CD1c-positive myeloid dendritic cell (primary cell): ENCODE measurements around the gene ADAMTS17.

Experiments
- DNase-seq: peaks from one replicate; pipeline ENCODE4 v3.0.0-alpha.2; 2016; ENCODE audit errors: extremely low spot score

Gene ADAMTS17

GRCh38 chr15:100278596-100279380 lies 63.0 kb downstream of the ADAMTS17 start:
- DNase-seq = no peak

DNA sequence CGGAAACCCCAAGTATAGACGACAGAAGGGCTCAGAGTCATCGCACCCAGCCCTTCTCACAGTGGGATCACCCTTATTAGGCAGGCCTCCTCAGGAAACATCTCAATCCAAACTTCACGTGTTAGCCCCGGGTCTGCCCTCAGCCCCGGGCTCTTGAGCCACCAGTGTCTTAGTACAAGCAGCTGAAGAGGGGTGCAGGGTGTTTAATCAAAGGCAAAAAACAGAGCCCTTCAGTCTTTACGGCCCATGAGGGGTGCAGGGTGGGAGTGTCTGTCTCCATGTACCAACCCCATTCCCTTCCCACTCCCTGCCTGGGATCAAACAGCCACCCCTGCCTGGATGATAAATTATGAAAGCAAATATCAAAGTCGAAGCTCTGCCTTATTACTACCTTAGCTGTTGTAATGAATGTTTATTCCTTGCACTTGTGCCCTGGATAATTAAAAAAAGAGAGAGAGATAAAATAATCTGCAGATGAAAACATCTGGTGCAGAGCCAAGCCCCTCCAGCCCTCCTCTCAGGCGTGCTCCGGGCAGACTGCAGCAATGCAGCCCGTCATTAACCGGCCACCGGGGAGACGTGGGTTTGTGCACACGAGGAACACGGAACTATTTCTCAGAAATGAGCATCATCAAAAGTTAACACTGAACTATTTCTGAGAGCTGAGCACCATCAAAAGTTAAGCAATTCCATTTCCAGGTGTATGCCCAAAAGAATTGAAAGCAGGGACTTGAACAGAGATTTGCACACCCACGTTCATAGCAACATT lies 64.5 kb downstream of the ADAMTS17 start:
- no peak for DNase-seq

DNA sequence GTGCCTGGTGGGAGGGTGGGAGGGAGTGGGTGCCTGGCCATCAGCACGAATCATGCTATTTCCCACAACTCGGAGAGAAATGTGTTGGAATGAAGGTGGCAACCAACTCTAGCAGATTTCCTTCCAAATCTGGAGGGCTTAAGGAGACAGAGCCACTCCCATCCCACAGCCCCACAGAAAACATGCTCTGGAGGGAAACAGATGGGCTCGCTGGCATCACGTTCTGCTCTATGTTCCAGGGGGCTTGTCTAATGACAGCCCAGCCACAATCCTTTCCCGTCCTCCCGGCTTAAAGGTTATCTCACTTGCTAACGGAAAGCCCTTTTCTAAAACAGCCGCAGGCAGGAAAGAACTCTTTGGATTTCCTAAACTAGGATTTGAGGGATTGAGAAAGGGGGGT lies 65.3 kb downstream of the ADAMTS17 start:
- DNase-seq = no peak

- DNase-seq = no peak
These were observed 66.1 kb downstream of the ADAMTS17 start for GRCh38 chr15:100275641-100276040.

DNA sequence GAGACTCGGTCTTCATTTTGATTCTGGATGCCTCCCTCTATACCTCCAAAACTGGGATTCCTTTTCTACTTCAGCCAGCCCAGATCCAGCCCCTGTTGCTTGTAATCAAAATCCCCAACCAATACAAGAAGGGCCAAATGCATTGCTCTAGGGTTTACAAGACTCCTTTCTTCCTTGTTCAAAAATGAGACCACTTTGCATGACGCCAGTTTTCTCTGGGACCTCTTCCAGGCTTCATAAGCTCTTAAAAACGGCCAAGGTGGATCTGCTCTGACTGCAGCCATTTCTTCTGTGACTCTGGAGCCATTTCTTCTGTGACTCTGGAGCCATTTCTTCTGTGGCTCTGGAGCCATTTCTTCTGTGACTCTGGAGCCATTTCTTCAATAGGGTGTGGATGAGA lies 71.9 kb downstream of the ADAMTS17 start:
- no peak for DNase-seq

DNA sequence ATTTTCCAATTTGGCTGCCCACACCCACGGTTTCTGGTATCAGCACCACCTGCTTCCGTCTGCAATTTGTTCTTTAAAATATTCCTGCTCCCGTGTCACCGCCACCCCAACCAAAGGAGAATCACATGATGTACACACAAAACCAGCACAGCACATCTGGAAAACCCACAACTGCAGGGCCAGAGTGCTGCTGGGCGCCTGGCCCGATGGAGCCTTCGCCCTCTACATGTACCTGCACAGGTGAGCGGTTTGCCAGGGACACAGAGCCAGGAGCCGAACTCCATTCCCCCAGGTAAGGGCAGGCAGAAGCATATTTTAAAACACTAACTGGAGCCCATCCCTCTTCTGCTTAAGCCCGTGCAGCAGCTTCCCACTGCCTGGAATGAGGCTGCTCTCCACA lies 75.6 kb downstream of the ADAMTS17 start:
- no peak for DNase-seq

DNA sequence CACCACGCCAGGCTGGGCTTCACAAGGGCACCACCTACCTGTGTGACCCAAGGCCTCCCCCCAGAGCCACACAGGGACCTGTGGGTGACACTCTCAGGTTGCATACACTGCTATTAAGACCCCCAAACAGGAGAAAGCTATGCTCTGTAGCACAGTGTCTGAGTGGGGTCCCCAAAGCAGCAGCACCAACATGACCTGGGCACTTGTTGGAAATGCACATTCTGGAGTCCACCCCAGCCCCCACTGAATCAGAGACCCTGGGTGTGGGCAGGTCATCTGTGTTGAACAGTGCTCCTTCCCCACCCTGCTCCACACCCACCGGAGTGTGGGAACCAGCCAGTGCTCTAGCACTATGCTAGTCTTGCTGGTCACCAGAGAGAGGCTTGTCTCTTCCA lies 76.1 kb downstream of the ADAMTS17 start:
- no peak for DNase-seq

DNA sequence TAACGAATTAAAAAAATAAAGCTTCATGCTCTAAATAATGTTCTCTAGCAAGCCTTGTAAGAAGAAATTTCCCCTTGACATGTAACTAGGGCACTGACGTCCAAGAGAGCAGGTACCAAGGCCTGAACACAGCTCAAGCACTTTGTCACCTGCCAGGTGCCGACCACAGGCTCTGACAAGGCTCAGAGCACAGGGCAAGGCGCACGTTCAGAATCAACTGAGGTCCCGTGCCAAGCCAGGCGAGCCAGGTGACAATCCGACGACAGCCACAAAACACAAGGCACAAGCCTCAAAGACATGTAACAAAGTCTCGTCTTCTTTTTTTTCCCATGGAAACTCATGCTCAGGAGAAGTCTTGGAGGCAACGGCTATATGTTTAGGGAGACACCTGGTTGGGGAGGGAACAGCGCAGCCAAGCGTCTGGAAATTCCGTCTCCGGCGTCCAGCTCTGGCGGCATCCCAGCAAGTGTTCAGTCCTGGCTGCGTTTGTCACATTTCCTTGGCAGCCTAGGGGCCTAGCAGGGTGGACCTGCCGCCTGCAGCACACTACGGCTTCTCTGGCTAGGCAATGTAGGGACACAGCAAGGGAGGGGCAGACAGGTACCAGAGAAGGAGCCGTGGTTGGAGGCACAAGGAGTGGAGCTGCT lies 76.7 kb downstream of the ADAMTS17 start:
- no peak for DNase-seq

DNA sequence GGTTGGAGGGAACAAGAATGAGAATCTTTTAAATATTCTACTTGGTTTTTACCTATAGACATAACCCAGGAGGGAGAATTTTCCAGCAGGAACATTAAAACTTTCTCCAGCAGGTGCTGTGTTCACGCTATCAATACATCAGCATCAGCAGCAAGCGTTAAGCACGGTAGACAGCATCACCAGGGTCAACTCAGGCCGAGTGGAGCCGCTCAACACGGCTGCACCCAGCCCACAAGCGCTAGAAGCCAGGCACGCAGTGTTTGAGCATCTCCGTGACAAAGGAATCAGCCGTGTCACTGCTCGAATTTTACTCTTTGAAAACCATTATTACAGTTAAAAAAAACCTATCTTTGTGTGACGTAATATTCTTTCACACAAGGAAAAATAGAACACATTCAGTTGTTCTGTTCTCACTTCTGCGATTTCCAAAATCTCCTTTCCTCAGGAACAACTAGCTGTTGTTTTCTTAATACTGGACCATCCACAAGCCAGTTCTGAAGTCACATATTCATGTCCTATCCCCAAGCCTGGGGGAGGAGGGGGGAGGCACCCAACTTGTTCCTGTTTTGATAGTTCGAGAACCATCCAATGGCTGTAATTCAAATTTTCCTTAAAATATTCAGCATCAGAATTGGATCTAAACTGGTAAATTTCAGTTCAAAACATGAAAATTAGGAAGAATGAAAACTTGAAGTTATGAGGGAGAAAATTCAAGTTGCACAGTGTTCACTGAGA lies 77.9 kb downstream of the ADAMTS17 start:
- DNase-seq = no peak

- no peak for DNase-seq
These were observed 78.7 kb downstream of the ADAMTS17 start for GRCh38 chr15:100263031-100263430.

DNA sequence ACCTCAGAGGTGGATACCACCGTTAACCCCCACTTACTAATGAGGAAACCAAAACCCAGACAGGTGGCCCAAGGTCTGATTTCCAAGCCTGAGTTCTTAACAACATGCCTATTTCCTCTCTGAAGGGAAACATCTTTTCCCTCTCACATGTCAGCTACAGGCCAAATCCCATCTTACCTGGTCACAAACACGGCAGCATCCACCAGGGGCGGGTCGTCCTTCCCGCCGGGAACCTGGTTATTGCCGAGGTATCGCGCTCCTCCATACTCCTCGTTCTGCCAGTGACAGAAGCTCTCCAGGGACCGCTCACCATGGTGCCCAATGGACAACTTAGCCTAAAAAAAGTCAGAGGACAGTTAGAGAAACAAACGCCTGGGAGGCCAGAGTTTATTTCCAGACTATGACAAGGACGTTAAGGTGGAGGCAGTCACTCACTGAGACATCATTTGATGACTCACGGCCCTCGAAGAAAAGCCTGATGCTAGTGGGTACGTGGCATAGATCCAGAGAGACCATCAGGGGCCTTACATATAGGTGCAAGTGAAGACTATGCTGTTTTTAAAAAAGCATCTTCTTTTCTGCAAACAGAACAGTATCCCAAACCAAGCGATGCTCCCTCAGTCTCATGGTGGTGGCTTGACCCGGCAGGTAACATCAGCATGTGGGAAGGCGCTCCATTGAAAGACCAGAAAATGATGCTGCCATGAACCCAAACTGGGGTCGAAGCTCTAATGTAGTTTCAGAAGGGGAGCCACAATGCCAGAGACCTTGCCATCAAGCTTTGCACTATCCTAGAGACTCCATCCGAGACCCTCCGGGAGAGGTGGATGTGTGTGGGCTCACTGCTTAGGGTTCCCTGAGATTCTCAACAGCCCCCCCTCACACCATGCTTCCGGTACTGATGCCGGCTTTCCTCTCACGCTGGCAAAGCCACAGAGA lies 80.2 kb downstream of the ADAMTS17 start:
- no peak for DNase-seq

DNA sequence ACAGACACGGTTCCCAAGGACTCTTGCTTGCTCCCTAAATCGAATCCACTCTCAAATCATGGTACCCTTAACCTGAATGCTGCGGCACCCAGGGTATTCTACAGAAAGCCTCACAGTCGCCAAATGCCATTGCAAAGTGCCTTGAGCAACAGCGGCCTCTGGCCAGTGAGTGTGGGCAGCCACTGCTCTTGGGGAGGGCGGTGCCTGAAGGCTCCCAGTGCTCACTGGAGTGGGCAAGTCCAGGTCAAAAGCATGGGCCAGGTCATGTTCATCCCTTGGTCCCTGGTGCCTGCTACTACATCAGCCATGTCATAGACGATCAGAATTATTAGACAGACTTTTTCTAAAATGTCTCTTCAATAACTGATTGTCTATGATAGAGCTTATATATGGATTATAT lies 82.5 kb downstream of the ADAMTS17 start:
- no peak for DNase-seq

- DNase-seq = no peak
These were observed 84.7 kb downstream of the ADAMTS17 start for GRCh38 chr15:100256970-100257650.

GRCh38 chr15:100256101-100256969 lies 85.4 kb downstream of the ADAMTS17 start:
- no peak for DNase-seq

- DNase-seq = no peak
These were observed 86.1 kb downstream of the ADAMTS17 start for GRCh38 chr15:100255644-100256043.

DNA sequence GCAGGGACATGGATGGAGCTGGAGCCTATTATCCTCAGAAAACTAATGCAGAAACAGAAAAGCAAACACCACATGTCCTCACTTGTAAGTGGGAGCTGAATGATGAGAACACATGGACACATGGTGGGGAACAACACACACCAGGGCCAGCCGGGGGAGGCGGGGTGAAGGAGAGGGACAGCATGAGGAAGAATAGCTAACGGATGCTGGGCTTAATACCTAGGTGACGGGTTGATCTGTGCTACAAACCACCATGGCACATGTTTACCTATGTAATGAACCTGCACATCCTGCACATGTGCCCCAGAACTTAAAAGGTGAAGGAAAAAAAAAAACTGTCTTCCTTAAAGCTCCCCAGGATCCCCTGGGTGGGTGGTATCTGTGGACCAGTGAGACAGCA lies 87.1 kb downstream of the ADAMTS17 start:
- DNase-seq = no peak

DNA sequence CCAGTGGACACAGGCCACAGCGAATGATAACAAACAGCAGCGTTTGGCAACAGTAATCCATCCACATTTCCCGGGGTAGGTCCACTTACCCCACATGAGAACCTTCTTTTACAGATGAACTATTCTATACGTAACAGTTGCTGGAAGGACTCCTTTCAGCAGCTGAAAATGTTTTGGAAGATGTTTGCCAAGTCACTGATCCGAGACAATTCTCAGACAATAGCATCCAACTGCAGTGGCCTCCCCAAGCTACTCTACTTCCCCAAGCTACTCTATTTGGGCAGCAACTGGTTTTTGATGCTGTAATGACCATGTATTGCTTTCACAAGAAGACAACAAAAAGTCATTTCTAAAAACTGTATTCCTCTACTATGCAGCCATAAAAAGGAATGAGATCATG lies 87.5 kb downstream of the ADAMTS17 start:
- DNase-seq = no peak

DNA sequence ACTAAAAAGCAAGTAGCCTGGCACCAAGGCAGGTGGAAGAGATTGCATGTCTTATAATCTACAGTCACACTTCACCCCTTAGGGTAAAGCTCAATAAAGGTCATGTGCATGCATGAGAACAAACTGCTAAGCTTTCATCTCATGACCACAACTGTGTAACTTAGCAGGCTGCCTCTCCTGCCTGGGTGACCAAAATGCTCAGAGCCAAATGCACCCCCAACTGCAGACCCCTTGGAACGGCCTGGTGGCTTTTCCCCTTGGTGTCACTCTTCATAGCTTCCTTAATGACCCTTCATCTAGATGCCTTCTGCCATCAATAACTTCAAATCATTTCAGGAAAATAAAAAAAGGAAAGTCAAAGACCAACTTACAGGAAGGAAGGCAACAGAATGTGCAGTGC lies 88.1 kb downstream of the ADAMTS17 start:
- DNase-seq = no peak

DNA sequence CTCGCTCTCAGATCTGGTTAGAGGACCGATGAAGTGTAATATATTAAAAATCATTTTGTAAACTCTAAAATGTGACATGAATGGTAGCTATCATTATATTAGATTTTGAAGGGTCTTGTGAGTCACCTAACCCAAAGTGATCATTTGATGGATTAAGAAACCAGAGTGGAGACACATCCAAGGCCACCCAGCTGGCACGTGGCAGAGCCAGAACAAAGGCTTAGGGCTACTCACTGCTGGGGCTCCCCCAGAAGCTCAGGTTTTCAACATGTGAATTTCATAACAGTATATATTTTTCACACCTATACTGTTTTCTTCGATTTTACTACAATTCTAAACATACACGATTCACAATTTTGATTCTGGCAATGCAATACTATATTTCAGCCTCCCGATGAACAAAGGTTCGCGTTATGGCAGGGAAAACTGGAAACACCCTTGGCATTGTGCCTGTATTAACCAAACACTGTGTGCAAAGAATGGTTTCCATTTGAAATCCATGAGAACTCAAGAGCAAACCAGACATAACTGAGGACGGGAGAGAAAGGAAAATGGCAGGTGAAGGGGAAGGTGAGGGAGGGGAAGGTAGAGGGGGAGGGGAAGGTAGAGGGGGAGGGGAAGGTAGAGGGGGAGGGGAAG lies 88.9 kb downstream of the ADAMTS17 start:
- DNase-seq = no peak
